Keratinocyte (primary cell): ENCODE results near the gene OR4E1. TPM values are rescaled to one million over a fixed set of nuclear protein-coding genes. Genes with fewer than 3 reads are reported as not detected.

ENCODE experiments used
- DNase-seq: peaks from one replicate; pipeline ENCODE4 v3.0.0-alpha.2; 2011; ENCODE audit warnings: low read depth, missing footprints, low spot score
- FAIRE-seq: peaks from 2 replicates; lab custom pipeline; 2011; peaks lifted over from hg19 to GRCh38; lab: Jason Lieb, UNC
- H2AFZ ChIP-seq: 2 replicates; pipeline ENCODE4 v1.6.0; 2012; ENCODE audit warnings: low read length, control low read depth, inconsistent platforms; ENCODE audit not compliant: control insufficient read depth
- H3K27ac ChIP-seq: 2 replicates; pipeline ENCODE4 v1.5.1; 2011; ENCODE audit warnings: low read length; ENCODE audit not compliant: control insufficient read depth, insufficient read depth
- H3K27me3 ChIP-seq: 3 replicates; pipeline ENCODE4 v1.6.0; 2011; ENCODE audit warnings: low read length; ENCODE audit not compliant: control insufficient read depth, insufficient read depth; ENCODE audit errors: extremely low read depth
- H3K36me3 ChIP-seq, 2 experiments: 2 replicates in 1 of 2; 3 replicates in 1 of 2; pipeline ENCODE4 v1.5.1; 2011; ENCODE audit warnings: low read length in 2 of 2, mild to moderate bottlenecking in 1 of 2; ENCODE audit not compliant: control insufficient read depth in 2 of 2, insufficient read depth in 2 of 2; ENCODE audit errors: extremely low read depth in 1 of 2
- H3K4me1 ChIP-seq: 3 replicates; pipeline ENCODE4 v1.5.1; 2011; ENCODE audit warnings: low read length; ENCODE audit not compliant: control insufficient read depth, insufficient read depth; ENCODE audit errors: extremely low read depth
- H3K4me2 ChIP-seq: 3 replicates; pipeline ENCODE4 v1.6.0; 2011; ENCODE audit warnings: low read depth, low read length; ENCODE audit not compliant: control insufficient read depth, insufficient read depth; ENCODE audit errors: extremely low read depth
- H3K4me3 ChIP-seq, 3 experiments: fragments of 200-600 bp in 1 of 3; sonication (generic) in 1 of 3; 2 replicates in 2 of 3; 3 replicates in 1 of 3; pipeline ENCODE4 v1.5.1; 2011 to 2016; ENCODE audit warnings: low read length in 3 of 3, mild to moderate bottlenecking in 3 of 3, control low read depth in 2 of 3, inconsistent platforms in 1 of 3, low read depth in 1 of 3, mixed read lengths in 1 of 3, mixed run types in 1 of 3, moderate library complexity in 1 of 3; ENCODE audit not compliant: control insufficient read depth in 2 of 3, insufficient read depth in 2 of 3; ENCODE audit errors: extremely low read depth in 1 of 3
- H3K79me2 ChIP-seq: 2 replicates; pipeline ENCODE4 v1.6.0; 2012; ENCODE audit warnings: low read length; ENCODE audit not compliant: control insufficient read depth, insufficient read depth
- H3K9ac ChIP-seq: 3 replicates; pipeline ENCODE4 v1.6.0; 2011; ENCODE audit warnings: low read length; ENCODE audit not compliant: control insufficient read depth, insufficient read depth; ENCODE audit errors: extremely low read depth
- H3K9me1 ChIP-seq: 3 replicates; pipeline ENCODE4 v1.6.0; 2011; ENCODE audit warnings: low read length; ENCODE audit not compliant: control insufficient read depth, insufficient read depth; ENCODE audit errors: extremely low read depth
- H3K9me3 ChIP-seq: 2 replicates; pipeline ENCODE4 v1.5.1; 2012; ENCODE audit warnings: low read depth, low read length; ENCODE audit not compliant: control insufficient read depth
- H4K20me1 ChIP-seq: 3 replicates; pipeline ENCODE4 v1.6.0; 2011; ENCODE audit warnings: low read length; ENCODE audit not compliant: control insufficient read depth, insufficient read depth; ENCODE audit errors: extremely low read depth
- EZH2 ChIP-seq: IDR thresholded peaks from one replicate; pipeline ENCODE4 v1.6.1; 2012; ENCODE audit warnings: inconsistent platforms, mild to moderate bottlenecking, low read length, moderate library complexity
- dilution Hi-C: fragments of 300-500 bp; cut with MboI; formaldehyde crosslinking; loops from one replicate; pipeline ENCODE4 v1.7.0; 2020; ENCODE audit warnings: low sequenced_read_pairs; ENCODE audit not compliant: extremely low pct_ligation_motif_present
- polyA plus RNA-seq, 5 experiments: library from polyadenylated mRNA; depleted of rRNA in 3 of 5; stranded (reverse) in 3 of 5; stranded (forward) in 1 of 5; unstranded in 1 of 5; fragments of >200 nt; gene quantifications; 1 replicate in 1 of 5; 2 replicates in 3 of 5; 3 replicates in 1 of 5; pipeline versions ENCODE4 v1.2.1 to v1.2.3, GENCODE V29; 2011 to 2012; ENCODE audit warnings: missing spikeins in 2 of 5, low read depth in 1 of 5, low replicate concordance in 1 of 5
- TF ChIP-seq, protein P1 (sequence below), 3 experiments: IDR thresholded peaks in 1 of 3; conservative IDR thresholded peaks in 1 of 3; optimal IDR thresholded peaks in 1 of 3; 2 replicates in 2 of 3; 3 replicates in 1 of 3; pipeline versions ENCODE3 to v1.5.1; 2011; ENCODE audit warnings: low read length in 3 of 3, mild to moderate bottlenecking in 3 of 3, moderate library complexity in 2 of 3, control low read depth in 1 of 3, inconsistent platforms in 1 of 3; ENCODE audit not compliant: insufficient read depth in 2 of 3; ENCODE audit errors: extremely low read depth in 1 of 3

OR4E1 gene
- polyA plus RNA-seq, 1 donor (not counting 4 experiments of a cell fraction or from before 2014, with no cell fraction given): not detected

GRCh38 chr14:21672116-21672515, 1.5 kb downstream of the OR4E1 start:
- H4K20me1 ChIP-seq: no peaks in the 10 kb centered on the region
- H3K9me3 ChIP-seq: no peaks in the 10 kb centered on the region
- FAIRE-seq (no peak), DNase-seq (no peak)
- H3K4me2 ChIP-seq: no peak overlapping the region
- H3K27me3 ChIP-seq: no peaks in the 10 kb centered on the region
- no peaks in the 10 kb centered on the region for H3K4me1 ChIP-seq
- no peaks in the 10 kb centered on the region for H3K36me3 ChIP-seq
- dilution Hi-C loops: no loop called here
- no peak overlapping the region for H2AFZ ChIP-seq
- no peak overlapping the region for H3K4me3 ChIP-seq
- no peak overlapping the region for H3K27ac ChIP-seq
- no peak overlapping the region for H3K9ac ChIP-seq
- H3K79me2 ChIP-seq: no peaks in the 10 kb centered on the region
- TF ChIP-seq EZH2: no peak
- TF ChIP-seq, protein P1, sequence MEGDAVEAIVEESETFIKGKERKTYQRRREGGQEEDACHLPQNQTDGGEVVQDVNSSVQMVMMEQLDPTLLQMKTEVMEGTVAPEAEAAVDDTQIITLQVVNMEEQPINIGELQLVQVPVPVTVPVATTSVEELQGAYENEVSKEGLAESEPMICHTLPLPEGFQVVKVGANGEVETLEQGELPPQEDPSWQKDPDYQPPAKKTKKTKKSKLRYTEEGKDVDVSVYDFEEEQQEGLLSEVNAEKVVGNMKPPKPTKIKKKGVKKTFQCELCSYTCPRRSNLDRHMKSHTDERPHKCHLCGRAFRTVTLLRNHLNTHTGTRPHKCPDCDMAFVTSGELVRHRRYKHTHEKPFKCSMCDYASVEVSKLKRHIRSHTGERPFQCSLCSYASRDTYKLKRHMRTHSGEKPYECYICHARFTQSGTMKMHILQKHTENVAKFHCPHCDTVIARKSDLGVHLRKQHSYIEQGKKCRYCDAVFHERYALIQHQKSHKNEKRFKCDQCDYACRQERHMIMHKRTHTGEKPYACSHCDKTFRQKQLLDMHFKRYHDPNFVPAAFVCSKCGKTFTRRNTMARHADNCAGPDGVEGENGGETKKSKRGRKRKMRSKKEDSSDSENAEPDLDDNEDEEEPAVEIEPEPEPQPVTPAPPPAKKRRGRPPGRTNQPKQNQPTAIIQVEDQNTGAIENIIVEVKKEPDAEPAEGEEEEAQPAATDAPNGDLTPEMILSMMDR (optimal IDR thresholded peaks at IDR 0.05 in 1 of 3, IDR thresholded peaks at IDR 0.05 in 1 of 3, conservative IDR thresholded peaks at IDR 0.05 in 1 of 3; ENCODE audit: extremely low read depth in 1 of 3, insufficient read depth in 2 of 3, low read length in 3 of 3): no peak
- no peaks in the 10 kb centered on the region for H3K9me1 ChIP-seq

- no peaks in the 10 kb centered on the region for H3K27me3 ChIP-seq
- H3K9ac ChIP-seq: no peak overlapping the region
- no peaks in the 10 kb centered on the region for H3K36me3 ChIP-seq
- FAIRE-seq (no peak), DNase-seq (no peak)
- TF ChIP-seq, protein P1 (optimal IDR thresholded peaks at IDR 0.05 in 1 of 3, IDR thresholded peaks at IDR 0.05 in 1 of 3, conservative IDR thresholded peaks at IDR 0.05 in 1 of 3; ENCODE audit: extremely low read depth in 1 of 3, insufficient read depth in 2 of 3, low read length in 3 of 3): no peak
- TF ChIP-seq EZH2: no peak
- dilution Hi-C loops: no loop called here
- no peak overlapping the region for H3K4me3 ChIP-seq
- H3K27ac ChIP-seq: no peak overlapping the region
- no peak overlapping the region for H2AFZ ChIP-seq
- H4K20me1 ChIP-seq: no peaks in the 10 kb centered on the region
- H3K9me3 ChIP-seq: no peaks in the 10 kb centered on the region
- H3K79me2 ChIP-seq: no peaks in the 10 kb centered on the region
- no peak overlapping the region for H3K4me2 ChIP-seq
- no peaks in the 10 kb centered on the region for H3K9me1 ChIP-seq
- no peaks in the 10 kb centered on the region for H3K4me1 ChIP-seq
Observed at GRCh38 chr14:21671371-21671770, 2.2 kb downstream of the OR4E1 start.
